Activated CD4-positive, alpha-beta T cell treated with anti-CD3 and anti-CD28 coated beads for 24 hours (primary cell): ENCODE measurements around the gene PTPRM.
"Not testable (repeated sequence)": the region's sequence is repeated elsewhere in the genome, so short reads cannot be mapped to it uniquely, and the experiment has no call there.

Experiments used
- DNase-seq, 2 donors: peaks; one replicate each; pipeline ENCODE4 v3.0.0-alpha.2; 2020; ENCODE audit warnings: low read depth in 2 of 2

Gene PTPRM

DNA sequence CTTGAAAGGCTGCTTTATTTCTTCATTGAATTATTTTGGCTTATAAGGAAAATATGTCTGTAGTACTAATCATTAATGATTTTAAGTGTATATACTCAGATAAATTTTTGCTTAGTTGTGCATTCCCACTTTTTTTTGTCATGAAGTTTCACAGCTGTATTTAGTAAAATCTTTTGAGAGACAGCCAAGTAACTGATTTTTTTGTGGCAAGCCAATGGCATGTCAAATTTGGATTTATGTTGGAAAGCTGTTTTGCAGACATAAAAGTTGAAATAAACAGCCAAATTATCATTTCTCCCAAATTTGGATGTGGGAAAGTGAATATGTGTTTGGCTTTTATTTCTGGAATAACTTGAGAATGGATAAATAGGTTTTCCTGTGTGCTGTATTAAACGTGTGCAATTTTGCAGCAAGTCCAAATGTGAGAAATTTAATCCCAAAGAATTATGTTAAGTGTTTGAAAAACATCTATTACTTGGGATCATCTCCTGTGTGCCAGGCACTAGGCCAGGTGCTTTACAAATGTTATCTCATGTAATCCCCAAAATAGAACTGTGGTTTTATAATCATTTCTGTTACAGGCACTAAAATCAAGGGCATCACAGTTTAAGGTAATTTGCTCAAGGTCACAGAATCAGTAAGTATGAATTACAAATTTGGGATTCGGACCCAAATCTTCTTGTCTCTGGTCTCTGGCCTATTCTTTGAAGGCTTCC is 160.4 kb downstream of the PTPRM start:
- DNase-seq, result no peak

DNA sequence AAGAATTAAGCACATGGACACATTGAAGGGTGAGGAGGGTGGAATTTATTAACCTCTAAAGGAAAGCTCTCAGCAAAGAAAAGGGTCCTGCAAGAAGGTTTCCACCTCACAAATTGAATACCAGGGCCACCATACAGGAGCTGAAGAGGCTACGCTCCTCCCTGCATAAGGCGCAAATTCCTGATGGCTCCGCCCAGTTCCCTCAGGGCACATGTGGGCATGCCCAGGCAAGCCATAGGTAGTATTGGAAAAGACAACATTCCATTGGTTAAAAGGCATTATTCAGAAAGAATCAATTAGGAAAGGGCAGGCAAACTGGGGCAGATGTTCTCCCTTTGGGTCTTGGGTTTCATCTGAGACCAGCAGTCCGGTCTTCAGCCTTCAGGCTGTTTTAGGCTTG is 161.2 kb downstream of the PTPRM start:
- DNase-seq, result no peak

DNA sequence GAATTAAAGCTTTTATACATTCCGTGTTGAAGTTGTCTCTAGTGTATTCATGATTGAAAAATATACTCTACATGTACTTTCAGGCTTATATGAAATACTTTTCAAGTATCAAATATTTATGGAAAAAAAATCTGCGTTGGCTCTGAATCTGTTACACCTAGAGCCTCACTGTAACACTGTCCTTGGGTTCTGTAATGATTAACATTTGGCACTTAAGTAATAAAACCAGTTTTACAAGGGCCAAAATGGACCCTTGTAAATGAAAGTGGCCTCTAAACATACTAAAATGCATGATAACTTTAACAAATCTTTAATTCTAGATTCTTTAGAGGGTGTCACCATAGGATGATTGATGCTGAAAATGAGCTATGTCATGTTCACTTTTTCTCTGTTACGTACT is 162.8 kb downstream of the PTPRM start:
- DNase-seq, result no peak

DNA sequence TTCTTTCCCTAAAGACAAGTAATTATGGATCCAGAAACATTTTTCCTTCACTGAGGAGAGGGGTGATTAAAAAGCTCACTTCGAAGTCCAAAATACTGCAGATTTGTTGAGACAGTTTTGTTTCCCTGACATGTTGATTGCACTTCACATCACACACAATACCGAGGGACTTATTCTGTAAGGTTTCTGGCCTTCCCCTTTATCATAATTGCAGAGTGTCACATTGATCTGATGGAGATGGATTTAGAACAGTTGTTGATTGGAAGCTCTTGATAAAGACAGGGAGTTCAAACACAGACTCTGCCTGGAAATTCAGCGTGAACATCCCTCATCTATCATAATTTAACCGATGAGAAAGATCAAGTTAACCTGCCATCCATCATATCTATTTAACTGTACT is 163.6 kb downstream of the PTPRM start:
- no peak for DNase-seq

DNA sequence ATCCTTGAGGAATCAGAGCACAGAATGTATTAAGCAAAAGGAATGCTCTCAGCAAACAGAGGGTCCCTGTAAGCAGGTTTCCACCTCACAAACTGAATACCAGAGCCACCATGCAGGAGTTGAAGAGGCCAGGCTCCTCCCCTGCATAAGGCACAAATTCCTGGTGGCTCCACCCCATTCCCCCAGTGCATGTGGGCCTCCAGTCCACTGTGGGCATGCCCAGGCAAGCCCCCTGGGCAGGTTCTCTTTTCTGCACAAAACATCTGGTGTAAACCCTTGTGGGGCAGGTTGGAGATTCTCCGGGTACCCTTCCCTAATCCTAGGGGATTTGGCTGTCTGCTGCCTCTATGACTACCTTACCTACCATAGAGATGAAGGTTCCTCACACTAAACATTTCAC is 166.5 kb downstream of the PTPRM start:
- no peak for DNase-seq

DNA sequence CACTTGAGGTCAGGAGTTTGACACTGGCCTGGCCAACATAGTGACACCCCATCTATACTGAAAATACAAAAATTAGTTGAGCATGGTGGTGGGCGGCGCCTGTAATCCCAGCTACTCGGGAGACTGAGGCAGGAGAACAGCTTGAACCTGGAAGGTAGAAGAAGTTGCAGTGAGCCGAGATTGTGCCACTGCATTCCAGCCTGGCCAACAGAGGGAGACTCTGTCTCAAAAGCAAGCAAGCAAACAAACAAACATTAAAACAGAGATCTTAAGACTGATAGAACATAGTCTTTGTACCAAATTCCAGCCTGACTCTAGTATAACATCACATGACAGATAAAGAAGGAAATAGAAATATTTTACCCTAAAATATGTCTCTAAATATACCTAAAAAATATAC is 168.1 kb downstream of the PTPRM start:
- no peak for DNase-seq

DNA sequence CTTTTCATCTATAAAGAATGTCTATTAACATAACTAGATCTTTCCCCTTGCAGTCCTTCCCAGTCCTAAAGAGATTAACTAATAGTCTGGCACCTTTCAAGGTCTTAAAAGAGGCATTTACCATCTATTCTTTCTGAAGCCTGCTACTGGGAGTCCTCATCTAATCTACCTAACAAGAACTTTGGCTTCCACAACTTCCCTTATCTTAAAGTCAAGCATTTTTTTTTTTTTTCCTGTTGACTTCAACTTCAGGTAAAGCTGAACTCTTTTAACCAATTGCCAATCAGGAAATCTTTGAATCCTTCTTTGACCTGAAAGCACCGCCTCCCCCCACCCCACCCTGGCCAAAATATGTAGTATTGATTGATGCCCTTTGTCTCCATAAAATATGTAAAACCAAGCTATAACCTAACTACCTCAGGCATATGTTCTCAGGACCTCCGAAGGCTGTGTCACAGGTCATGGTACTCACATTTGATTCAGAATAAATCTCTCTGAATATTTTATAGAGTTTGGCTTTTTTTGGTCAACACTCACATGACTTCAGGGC is 168.6 kb downstream of the PTPRM start:
- no peak for DNase-seq

DNA sequence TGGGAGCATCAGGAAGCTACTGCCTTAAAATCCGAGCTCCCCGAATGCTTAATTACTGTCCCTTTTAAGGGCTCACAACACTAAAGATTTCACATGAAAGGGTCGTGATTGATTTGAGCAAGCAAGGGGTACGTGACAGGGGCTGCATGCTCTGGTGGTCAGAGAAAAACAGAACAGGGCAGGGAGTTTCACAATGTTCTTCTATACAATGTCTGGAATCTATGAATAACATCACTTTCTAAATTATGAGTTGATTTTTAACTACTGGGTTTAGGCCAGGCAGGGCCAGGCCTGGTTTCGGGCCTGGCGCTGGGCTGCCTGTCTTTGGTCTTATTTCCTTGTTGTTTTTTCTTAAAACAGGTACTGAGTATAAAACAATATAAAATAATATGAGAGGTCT is 169.4 kb downstream of the PTPRM start:
- not testable (repeated sequence) for DNase-seq

DNA sequence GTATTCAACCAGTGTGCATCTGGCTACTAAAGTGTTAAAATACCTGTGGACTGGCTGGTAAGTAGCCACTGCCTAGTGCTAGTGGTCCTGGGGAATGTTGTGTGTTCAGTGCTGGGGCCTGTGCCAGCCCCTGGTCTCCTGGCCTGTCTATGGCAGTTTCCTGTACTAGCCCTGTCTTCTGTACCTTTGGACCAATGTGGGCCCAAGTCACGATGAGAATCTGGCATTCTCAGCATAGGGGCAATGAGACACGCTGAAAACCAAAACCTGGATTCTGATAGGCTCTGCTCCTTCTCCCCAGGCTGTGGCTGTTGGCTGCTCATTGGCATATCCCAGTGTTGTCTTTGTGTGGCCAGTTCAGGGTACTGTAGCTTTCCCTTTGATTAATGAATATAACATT is 170.4 kb downstream of the PTPRM start:
- DNase-seq, result no peak

DNA sequence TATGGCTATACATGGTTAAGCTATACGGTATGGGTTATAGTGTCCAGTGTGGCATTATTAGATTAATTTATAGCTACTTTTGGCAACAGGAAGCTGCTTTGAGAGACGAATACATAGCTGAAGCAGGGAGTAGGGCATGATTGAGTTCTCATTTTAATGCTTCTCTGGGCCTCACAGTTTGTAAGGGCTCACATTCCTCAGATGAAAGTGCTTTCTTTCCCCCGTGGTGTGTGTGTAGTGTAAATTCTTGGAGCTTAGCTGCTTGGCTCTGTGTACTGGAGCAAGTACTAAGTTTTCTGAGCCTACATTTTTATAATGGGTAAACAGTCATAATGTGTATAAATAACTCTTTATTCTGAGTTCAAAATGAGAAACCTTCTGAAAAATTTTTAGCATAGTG is 173.7 kb downstream of the PTPRM start:
- no peak for DNase-seq

DNA sequence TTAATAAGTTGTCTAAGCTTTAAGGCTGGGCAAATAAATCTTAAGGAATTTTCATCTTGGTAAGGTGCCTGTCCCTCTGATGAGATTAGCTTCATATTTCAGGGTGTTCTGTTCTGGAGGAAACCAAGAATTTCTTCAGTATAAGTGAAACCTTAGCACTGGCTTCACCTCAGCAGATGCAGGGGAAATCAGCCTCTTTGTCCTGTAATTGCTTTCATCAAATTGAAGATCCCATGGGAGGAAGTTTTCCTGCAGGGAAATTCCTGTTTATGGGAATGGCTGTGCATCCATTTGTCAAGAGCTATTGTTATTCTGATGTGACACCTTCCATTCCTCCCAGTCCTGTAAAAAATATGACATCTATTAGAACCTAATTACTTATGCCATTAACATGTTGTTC is 174.5 kb downstream of the PTPRM start:
- DNase-seq, result no peak

DNA sequence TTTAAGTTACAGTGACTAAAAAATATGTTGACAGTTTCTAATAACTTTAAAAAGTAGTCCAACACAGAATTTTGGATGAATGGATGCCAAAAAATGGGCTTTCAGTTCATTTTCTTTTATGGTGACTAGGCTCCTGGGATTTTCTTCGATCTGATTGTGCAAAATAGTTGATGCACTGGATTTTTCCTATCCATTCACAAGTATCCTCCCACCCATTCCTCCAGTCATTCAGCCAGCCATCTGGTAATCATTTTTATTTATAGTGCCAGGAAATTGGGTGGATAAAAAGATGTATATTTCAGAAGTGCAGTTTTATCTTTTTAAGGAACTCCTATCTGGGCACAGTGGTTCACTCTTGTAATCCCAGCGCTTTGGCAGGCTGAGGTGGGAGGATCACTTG is 175.1 kb downstream of the PTPRM start:
- no peak for DNase-seq

DNA sequence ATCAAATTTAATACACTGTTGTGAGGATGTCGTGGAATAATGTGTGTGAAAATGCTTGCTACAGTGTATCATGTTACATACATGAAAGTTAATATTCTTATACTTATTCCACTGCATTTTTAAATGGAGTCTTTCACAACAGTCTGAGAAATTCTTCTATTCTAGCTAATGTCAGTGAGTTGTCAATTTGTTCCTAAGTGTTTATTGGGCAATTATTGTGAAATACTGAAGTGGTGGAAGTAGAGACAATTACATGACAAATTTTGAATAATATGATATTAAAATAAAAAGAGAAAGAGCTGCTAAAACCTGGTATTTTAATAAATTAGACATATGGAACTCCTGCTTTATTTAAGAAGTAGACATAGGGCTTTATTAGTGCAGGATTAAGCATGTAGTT is 176.1 kb downstream of the PTPRM start:
- no peak for DNase-seq

DNA sequence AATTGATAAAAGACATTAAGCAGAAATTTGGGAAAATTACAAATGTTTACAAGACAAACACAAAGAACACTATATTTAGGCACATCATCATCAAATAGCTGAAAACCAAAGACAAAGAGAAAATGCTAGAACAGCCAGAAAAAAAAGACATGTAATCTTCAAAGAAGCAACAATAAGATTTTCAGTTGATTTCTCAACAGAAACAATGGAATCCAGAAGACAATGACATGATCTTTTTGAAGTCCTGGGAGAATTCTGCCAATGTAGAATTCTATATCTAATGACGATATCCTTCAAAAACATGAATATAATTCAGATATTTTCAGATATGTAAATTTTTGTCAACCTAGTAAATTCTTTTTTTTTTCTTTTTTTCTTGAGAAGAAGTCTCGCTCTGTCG is 179.0 kb downstream of the PTPRM start:
- DNase-seq, result no peak

DNA sequence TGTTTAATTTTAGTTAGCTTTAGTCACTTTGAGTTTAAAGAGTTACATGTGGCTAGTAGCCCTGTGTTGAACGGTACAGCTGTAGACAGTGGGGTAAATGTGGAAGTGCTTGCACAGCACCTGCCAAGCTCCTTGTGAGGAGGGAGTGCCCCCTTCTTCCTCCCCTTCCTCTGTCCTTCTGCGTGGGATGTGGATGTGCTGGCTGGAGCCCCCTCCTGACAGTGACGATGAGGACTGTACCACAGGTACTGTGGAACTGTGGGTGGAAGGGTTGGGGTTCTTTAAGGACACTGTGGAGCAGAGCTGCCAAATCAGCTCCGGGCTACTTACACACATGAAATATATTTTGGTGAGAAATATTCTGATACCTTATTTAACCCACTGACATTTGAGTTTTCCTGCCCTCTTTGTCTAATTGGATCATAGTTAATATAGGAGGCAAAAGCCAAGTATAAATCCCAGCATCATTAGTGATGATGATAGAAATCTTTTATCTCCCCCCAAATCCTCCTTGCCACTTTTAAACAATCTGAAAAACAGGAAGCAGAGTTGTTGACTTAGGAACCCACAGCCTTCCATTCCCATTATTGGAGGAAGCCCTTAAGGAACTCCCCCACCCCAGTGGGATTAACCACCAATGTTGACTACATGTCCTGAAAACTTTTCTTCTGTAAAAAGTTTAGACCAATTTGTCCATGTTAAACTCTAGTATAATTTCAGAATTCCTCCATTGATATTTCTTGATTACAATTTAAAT is 181.3 kb downstream of the PTPRM start:
- DNase-seq, result no peak

DNA sequence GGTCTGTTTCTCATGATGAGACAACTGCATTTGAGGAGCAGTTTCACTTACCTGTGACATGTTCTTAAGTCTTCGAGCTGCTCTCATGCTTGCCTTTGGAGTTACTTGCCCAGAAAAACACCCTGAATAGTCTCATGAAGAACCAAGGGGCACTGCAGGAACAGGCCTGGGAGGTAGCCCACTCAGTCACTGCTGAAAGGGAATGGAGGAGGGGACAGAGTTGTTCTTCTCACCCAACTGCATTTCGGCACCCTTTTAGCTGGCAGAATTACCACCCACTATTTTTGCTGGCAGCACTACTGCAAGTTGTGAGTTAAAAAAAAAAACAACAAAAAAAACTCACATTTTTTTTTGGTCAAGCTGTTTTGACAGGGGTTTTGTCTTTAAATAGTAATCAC is 181.9 kb downstream of the PTPRM start:
- DNase-seq, result no peak

DNA sequence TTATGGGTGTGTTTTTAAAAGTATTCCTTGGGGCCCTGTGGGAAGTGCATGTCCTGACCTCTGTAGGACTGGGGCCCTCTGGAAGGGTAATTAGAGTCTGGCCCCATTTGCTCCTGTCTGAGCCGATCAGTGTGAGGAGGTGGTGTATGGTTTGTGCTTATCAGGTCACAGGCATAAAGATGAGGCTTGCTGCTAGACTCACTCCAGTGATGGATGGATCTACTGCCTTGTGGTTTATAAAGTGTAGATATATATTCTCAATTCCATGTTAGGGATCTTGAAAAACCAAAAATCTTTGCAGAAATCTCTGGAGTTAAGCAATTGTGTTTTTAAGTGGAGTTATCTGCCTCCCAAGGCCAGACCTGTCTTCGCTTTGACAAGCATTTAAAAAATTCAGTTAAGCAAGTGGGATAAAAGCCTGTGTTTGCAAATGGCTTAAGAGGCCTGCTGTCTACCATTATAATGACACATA is 182.4 kb downstream of the PTPRM start:
- no peak for DNase-seq

DNA sequence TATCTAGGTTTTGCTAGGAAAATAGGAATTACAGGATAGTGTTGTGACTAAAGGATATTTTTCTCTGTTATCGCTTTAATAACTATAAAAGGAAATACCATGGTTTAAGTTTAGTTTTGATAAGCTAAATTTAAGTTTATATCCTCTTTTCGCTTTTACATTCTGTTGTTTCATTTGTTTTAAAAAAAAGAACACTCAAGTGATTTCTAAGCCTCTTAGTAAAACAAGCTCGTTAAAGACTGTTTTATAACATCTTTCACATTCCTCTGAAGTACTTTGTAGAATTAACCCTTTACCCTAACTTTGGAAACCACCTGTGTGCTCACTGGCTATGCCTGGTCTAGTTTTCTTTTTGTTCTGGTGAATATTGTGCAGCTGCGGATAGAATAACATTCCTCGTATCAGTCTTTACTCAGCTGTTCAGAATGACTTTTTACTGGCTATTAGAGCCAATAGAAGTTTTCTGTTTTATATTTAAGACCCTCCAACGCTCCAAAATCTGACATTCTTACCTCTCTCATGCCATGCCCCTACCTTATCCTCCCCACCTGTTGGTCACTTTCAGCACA is 183.1 kb downstream of the PTPRM start:
- DNase-seq, result no peak

DNA sequence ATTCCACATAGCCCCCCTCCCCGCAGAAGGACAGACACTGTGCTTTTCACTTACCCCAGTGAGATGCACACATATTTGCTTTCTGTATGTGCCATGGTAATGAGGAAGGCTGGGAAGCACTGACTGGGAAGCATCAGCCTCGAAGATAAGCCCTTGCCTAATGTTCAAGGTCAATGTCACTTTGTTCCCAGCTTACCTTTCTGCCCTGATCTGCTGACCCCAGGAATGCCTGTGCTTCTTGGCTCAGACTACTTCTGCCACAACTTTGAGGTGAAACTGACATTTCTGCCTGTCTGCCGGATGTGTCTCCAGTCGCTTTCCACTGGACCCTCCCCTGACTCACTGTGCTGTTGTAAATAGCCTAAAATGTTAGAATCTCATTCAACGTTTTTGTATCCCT is 183.8 kb downstream of the PTPRM start:
- DNase-seq, result no peak

DNA sequence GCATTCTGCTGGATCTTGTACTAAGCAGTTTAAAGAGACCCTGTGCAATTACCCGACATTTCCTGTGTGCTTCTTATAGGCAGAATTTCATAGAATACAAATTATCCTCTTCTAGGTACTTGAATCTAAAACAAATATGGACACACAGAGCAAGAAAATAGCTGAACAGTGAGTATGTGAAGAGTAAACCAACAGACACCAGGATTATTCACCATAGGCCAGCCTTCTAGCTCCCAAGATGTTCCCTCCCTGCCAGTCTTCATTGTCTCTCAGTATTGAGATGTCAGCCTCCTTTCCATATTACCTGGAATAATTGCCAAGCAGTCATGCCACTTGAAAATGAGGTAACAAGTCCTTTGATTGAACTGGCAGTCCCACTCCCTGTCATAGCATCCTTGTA is 187.1 kb downstream of the PTPRM start:
- no peak for DNase-seq

DNA sequence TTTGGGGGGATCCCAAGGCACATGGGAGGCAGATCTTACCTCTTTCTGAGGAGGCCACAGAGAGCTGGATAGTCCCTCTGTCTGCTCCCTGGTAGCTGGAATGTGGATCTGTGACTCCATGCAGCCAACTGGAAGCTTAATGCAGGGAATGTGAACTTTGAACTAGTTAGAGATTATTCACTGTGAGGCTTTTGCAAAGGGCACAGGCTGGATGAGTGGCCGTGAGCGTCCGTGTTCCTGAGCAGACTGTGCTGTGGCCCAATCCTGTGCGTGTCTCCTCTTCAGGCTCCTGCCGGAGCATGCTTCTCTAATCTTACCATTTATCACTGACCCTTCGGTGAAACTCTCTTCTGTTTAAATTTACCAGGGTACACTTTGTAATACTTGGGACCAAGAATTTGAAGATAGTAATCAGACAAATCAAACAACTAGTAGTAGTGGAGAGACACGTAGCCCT is 187.6 kb downstream of the PTPRM start:
- DNase-seq, result no peak

DNA sequence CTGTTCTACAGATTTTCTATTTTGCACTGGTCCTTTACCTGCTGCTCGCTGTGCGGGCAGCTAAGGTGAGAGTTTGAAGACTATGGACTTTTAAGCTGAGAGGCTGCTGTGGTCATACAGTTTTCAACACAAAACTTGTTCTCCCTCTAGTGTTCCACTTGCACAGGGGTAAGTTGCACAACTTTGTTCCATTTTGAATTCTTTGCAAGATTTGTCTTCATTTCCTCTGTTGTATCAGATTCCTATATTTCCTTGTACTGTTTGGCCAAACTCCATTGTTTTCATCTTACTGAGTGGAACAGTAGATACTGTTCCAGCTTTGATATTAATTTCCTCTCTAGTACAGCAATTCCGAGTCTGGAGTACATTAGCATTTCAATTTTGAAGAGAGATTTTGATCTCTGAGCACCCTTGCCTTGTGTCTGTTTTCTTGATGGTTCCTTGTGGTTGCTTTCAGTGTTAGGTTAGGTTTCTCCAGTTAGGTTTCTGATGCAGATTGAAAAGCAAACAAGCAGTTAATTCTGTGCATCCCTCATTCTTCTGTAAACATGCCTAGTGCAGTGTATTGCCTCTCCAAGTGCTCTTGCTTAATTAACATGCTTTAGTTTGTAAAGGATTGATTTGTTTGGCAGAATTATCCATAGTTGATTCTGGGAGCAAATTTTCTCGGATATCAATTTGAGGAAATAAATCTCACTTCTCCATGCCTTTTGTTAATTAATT is 188.8 kb downstream of the PTPRM start:
- no peak for DNase-seq
